ENCODE results near the gene RGS7.

The RGS7 gene

DNA sequence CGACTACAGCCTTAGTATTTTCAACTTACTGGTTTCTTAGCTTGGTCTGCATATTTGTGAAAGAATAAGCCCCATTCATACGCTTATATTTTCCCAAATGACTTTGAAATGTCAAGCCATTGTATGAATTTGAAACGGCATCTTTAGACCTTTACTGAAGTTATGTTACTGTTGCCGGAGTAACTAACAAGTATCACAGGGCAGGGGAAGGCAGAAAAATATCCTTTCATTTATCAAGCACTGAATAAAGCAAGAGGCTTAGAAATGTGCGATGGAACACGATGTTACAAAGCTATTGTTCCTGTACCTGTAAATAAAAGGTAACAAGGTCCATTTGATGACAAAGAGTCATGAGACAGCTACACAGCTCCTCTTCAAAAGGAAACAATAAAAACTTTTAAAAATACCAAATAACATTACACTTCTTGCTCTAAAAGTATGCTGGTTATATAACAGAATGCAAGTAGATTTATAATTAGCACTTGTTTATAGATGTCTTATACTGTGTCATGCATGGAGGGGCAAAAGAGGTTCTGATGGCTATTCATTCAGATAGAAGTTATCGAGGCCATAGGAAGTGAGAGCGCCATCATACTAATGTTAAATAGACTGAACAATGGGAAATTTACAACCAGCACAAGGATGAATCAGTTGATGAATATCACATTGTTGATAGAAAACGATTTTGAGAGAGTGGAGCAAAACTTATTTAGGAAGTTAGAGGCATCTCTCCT is 322.6 kb downstream of the RGS7 start:
- Histone ChIP-seq H3K27ac (ENCODE audit: low read length) (no peak overlapping the region), H3K4me3 (ENCODE audit: low read length) (no peak overlapping the region), H3K27me3 (ENCODE audit: low read depth, low read length) (no peaks in the 10 kb centered on the region), H3K4me2 (ENCODE audit: low read length) (no peak overlapping the region), H3K9me3 (ENCODE audit: insufficient read depth, low read length) (no peaks in the 10 kb centered on the region), H3K9ac (ENCODE audit: low read length) (no peak overlapping the region), H3K79me2 (ENCODE audit: low read length) (no peaks in the 10 kb centered on the region), H3K4me1 (ENCODE audit: low read length) (no peaks in the 10 kb centered on the region), H2AFZ (ENCODE audit: low read depth, low read length) (no peak overlapping the region), H3K36me3 (replicated peaks; ENCODE audit: low read depth, low read length) (no peaks in the 10 kb centered on the region), H4K20me1 (ENCODE audit: insufficient read depth, low read length) (no peaks in the 10 kb centered on the region)
- no peak for TF ChIP-seq EZH2phosphoT487 (IDR thresholded peaks at IDR 0.05; ENCODE audit: low read depth)
- TF ChIP-seq, protein P1, sequence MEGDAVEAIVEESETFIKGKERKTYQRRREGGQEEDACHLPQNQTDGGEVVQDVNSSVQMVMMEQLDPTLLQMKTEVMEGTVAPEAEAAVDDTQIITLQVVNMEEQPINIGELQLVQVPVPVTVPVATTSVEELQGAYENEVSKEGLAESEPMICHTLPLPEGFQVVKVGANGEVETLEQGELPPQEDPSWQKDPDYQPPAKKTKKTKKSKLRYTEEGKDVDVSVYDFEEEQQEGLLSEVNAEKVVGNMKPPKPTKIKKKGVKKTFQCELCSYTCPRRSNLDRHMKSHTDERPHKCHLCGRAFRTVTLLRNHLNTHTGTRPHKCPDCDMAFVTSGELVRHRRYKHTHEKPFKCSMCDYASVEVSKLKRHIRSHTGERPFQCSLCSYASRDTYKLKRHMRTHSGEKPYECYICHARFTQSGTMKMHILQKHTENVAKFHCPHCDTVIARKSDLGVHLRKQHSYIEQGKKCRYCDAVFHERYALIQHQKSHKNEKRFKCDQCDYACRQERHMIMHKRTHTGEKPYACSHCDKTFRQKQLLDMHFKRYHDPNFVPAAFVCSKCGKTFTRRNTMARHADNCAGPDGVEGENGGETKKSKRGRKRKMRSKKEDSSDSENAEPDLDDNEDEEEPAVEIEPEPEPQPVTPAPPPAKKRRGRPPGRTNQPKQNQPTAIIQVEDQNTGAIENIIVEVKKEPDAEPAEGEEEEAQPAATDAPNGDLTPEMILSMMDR (IDR thresholded peaks at IDR 0.05; ENCODE audit: low read depth, low read length) = no peak

- H2AFZ ChIP-seq (ENCODE audit: low read depth, low read length) = no peak overlapping the region
- no peaks in the 10 kb centered on the region for H3K36me3 ChIP-seq (replicated peaks; ENCODE audit: low read depth, low read length)
- no peak overlapping the region for H3K27ac ChIP-seq (ENCODE audit: low read length)
- TF ChIP-seq, protein P1 (IDR thresholded peaks at IDR 0.05; ENCODE audit: low read depth, low read length) = no peak
- no peak for TF ChIP-seq EZH2phosphoT487 (IDR thresholded peaks at IDR 0.05; ENCODE audit: low read depth)
- H3K4me3 ChIP-seq (ENCODE audit: low read length) = no peak overlapping the region
- H3K79me2 ChIP-seq (ENCODE audit: low read length) = no peaks in the 10 kb centered on the region
- H3K9ac ChIP-seq (ENCODE audit: low read length) = no peak overlapping the region
- H3K4me1 ChIP-seq (ENCODE audit: low read length) = no peaks in the 10 kb centered on the region
- H3K9me3 ChIP-seq (ENCODE audit: insufficient read depth, low read length) = no peaks in the 10 kb centered on the region
- peaks cover 3% of the 10 kb centered on the region; the same call in 1 of the 2 replicates for H3K27me3 ChIP-seq (ENCODE audit: low read depth, low read length)
- H3K4me2 ChIP-seq (ENCODE audit: low read length) = no peak overlapping the region
- H4K20me1 ChIP-seq (ENCODE audit: insufficient read depth, low read length) = no peaks in the 10 kb centered on the region
Observed at GRCh38 chr1:241024834-241025233, 332.2 kb downstream of the RGS7 start.

- no peak for TF ChIP-seq EZH2phosphoT487 (IDR thresholded peaks at IDR 0.05; ENCODE audit: low read depth)
- TF ChIP-seq, protein P1 (IDR thresholded peaks at IDR 0.05; ENCODE audit: low read depth, low read length) = no peak
- no peaks in the 10 kb centered on the region for H3K79me2 ChIP-seq (ENCODE audit: low read length)
- H3K4me1 ChIP-seq (ENCODE audit: low read length) = no peaks in the 10 kb centered on the region
- H3K27me3 ChIP-seq (ENCODE audit: low read depth, low read length) = no peaks in the 10 kb centered on the region; the same call in 1 of the 2 replicates
- H3K4me3 ChIP-seq (ENCODE audit: low read length) = no peak overlapping the region
- H4K20me1 ChIP-seq (ENCODE audit: insufficient read depth, low read length) = no peaks in the 10 kb centered on the region
- H3K9me3 ChIP-seq (ENCODE audit: insufficient read depth, low read length) = peaks cover 3% of the 10 kb centered on the region; the same call in 1 of the 2 replicates
- H3K9ac ChIP-seq (ENCODE audit: low read length) = no peak overlapping the region
- H3K27ac ChIP-seq (ENCODE audit: low read length) = no peak overlapping the region
- no peak overlapping the region for H3K4me2 ChIP-seq (ENCODE audit: low read length)
- H2AFZ ChIP-seq (ENCODE audit: low read depth, low read length) = no peak overlapping the region
- no peaks in the 10 kb centered on the region for H3K36me3 ChIP-seq (replicated peaks; ENCODE audit: low read depth, low read length)
Observed at GRCh38 chr1:241022366-241022765, 334.6 kb downstream of the RGS7 start.

DNA sequence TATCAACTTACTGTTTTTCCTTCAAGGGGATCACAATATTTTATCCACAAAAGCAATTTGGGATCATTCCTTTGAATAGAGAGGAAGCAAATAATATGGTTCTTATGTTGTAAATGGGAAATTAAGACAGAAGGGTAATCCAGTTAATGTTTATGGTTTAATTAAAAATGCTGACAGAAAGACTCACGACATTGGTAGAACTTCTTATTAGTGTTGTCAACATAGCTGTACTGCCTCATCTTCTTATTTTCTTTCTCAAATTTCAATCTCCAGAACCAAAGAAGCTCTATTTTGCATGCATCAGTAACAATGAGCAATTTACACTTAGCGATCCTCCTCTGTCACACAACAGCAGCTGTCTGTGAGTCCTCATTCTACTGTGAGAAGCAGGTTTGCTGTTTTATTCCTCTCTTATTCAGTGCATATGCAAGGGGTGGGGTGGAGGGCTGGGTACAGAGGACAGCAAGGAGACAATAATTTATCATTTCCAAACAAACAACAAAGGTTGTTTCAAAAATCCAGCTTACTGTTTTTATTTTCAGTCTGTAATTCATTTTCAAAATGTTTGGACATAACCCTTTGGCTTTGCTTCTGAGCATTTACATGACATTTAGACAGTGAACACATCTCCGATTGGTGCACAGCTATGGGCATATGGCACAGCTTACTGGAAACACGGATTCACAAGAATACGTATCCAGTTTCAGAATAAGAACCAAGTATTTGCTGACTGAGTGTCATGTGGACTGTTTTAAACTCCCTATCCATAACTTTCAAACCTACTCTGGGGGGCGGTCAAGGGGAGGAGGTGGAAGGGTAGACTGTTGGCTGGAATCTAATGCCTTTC is 335.9 kb downstream of the RGS7 start:
- Histone ChIP-seq H4K20me1 (ENCODE audit: insufficient read depth, low read length) (no peaks in the 10 kb centered on the region), H3K27me3 (ENCODE audit: low read depth, low read length) (no peaks in the 10 kb centered on the region; the same call in 1 of the 2 replicates), H3K4me2 (ENCODE audit: low read length) (no peak overlapping the region), H3K9me3 (ENCODE audit: insufficient read depth, low read length) (peaks cover 3% of the 10 kb centered on the region; the same call in 1 of the 2 replicates), H3K27ac (ENCODE audit: low read length) (no peak overlapping the region), H3K4me1 (ENCODE audit: low read length) (no peaks in the 10 kb centered on the region), H3K36me3 (replicated peaks; ENCODE audit: low read depth, low read length) (no peaks in the 10 kb centered on the region), H3K9ac (ENCODE audit: low read length) (no peak overlapping the region), H3K4me3 (ENCODE audit: low read length) (no peak overlapping the region), H2AFZ (ENCODE audit: low read depth, low read length) (no peak overlapping the region), H3K79me2 (ENCODE audit: low read length) (no peaks in the 10 kb centered on the region)
- no peak for TF ChIP-seq EZH2phosphoT487 (IDR thresholded peaks at IDR 0.05; ENCODE audit: low read depth)
- TF ChIP-seq, protein P1 (IDR thresholded peaks at IDR 0.05; ENCODE audit: low read depth, low read length) = no peak

Data from OCI-LY3 (cell line).